ENCODE results near the gene KDM3A. TPM values are rescaled to one million over a fixed set of nuclear protein-coding genes. Genes with fewer than 3 reads are reported as not detected.

The KDM3A gene
- total RNA-seq, 4 donors from 2014 or later, result 40.5 to 81.8 (median 63.2) TPM

DNA sequence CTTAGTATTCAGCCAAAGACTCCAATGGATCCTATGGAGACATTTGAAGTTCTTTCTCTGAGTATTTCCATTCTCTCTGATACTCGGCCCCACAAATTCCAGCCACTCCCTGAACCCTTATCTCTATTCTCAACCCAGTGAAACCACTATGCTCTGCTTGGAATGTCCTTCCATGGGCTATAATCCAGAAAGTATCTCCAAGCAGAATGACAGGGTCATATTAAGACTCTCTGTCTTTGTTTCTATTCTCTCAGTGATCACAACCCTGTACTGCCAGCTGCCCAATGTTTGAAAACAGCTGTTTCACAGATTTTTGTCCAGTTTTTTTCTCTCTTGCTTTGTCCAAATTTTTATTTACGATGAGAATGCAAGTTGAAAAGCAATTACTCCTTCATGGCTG, 100.2 kb downstream of the KDM3A start:
- 31 to 64% methylated on average over 2 of the region's 2 CpGs for WGBS, 2 donors (ENCODE audit: low coverage in 1 of 2)
- TF ChIP-seq, protein P1, sequence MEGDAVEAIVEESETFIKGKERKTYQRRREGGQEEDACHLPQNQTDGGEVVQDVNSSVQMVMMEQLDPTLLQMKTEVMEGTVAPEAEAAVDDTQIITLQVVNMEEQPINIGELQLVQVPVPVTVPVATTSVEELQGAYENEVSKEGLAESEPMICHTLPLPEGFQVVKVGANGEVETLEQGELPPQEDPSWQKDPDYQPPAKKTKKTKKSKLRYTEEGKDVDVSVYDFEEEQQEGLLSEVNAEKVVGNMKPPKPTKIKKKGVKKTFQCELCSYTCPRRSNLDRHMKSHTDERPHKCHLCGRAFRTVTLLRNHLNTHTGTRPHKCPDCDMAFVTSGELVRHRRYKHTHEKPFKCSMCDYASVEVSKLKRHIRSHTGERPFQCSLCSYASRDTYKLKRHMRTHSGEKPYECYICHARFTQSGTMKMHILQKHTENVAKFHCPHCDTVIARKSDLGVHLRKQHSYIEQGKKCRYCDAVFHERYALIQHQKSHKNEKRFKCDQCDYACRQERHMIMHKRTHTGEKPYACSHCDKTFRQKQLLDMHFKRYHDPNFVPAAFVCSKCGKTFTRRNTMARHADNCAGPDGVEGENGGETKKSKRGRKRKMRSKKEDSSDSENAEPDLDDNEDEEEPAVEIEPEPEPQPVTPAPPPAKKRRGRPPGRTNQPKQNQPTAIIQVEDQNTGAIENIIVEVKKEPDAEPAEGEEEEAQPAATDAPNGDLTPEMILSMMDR (IDR thresholded peaks at IDR 0.05), result no peak
- TF ChIP-seq EP300 (IDR thresholded peaks at IDR 0.05) (no peak), POLR2AphosphoS5 (IDR thresholded peaks at IDR 0.05) (no peak), POLR2A (IDR thresholded peaks at IDR 0.05) (no peak)

More for the DNA sequence above, 100.2 kb downstream of the KDM3A start:
- no peaks in the 10 kb centered on the region for H3K9me3 ChIP-seq
- H3K4me3 ChIP-seq, result no peak overlapping the region
- no peak for ATAC-seq
- no peaks in the 10 kb centered on the region for H3K27me3 ChIP-seq
- peaks cover 0 to 9% of the 10 kb centered on the region in 2 donors for H3K36me3 ChIP-seq
- H3K27ac ChIP-seq, result no peak overlapping the region
- peaks cover 0 to 16% (median 0%) of the 10 kb centered on the region in 3 donors for H3K4me1 ChIP-seq

Small RNA genes within 50 kb of the gene (small RNA-seq; reads per million reads assigned to genes)
- 0 reads per million in 4 donors for gene RNU6-640P

Other genes with a start within 250 kb of the KDM3A start
- 10 to 100 TPM; 57.3 to 72.3 (median 63.1) TPM for gene IMMT, start 245.9 kb upstream of the KDM3A start, total RNA-seq
- gene MRPL35, start 241.9 kb upstream of the KDM3A start, total RNA-seq, result 10 to 100 TPM; 21.7 to 36.4 (median 30.6) TPM
- gene REEP1, start 103.7 kb upstream of the KDM3A start, total RNA-seq, result 100 to 1,000 TPM in 1 of 4 donors, 10 to 100 TPM in 3; 22.9 to 107 (median 70.7) TPM
- gene CHMP3, start 122.1 kb downstream of the KDM3A start, total RNA-seq, result 100 to 1,000 TPM; 206 to 236 (median 211) TPM
- 10 to 100 TPM; 40.5 to 67.9 (median 53.5) TPM for gene RNF103, start 182.5 kb downstream of the KDM3A start, total RNA-seq